ENCODE results near the gene KCTD11. TPM values are rescaled to one million over a fixed set of nuclear protein-coding genes. Genes with fewer than 3 reads are reported as not detected.

KCTD11 gene
- 1 to 10 TPM; 5.0 to 6.1 TPM for total RNA-seq

GRCh38 chr17:7351665-7352502 lies at the start of gene KCTD11:
Gene KCTD11 (plus strand): TSS chr17:7352162.
- intact Hi-C loops (cut with DNase I, micrococcal nuclease): loop anchor here (1.0 to 5.0 kb wide), 8 partner anchors 15 to 490 kb away; partner anchors contain the start of genes ACAP1 (in 1 of the 2), GPS2 (in 1 of the 2), NEURL4 (in 1 of the 2) and PLSCR3 (in 1 of the 2)
- Mint-ChIP-seq H3K27me3 (no peaks in the 10 kb centered on the region), H3K27ac (peak within 1 kb of the TSS; percentile 84), H3K4me1 (peaks cover 55% of the 10 kb centered on the region), H3K4me3 (peak within 1 kb of the TSS; percentile 79), H3K36me3 (ENCODE audit: low read depth) (peaks cover 35% of the 10 kb centered on the region), H3K9me3 (ENCODE audit: low read depth) (no peaks in the 10 kb centered on the region)
- peak; percentile 90 for DNase-seq
- POLR2A ChIA-PET: no interaction called here
- peak; percentile 58 for ATAC-seq
- CTCF ChIA-PET: interaction anchor here (0.6 to 3.8 kb wide), 3 partner anchors 15 to 232 kb away, joined by 3 to 18 read pairs (median 3); partner anchors contain the start of genes ACAP1, MPDU1 and TMEM256

GRCh38 chr17:7304179-7304578 lies 47.8 kb upstream of the KCTD11 start:
- Mint-ChIP-seq H3K27me3 (no peaks in the 10 kb centered on the region), H3K9me3 (ENCODE audit: low read depth) (no peaks in the 10 kb centered on the region), H3K27ac (no peak overlapping the region), H3K4me1 (peaks cover 10% of the 10 kb centered on the region), H3K36me3 (ENCODE audit: low read depth) (peaks cover 12% of the 10 kb centered on the region), H3K4me3 (no peak overlapping the region)
- POLR2A ChIA-PET: no interaction called here
- DNase-seq (no peak), ATAC-seq (no peak)
- CTCF ChIA-PET: interaction anchor here (0.6 to 1.3 kb wide), 2 partner anchors 249 to 285 kb away, joined by 3 to 4 read pairs; no protein-coding TSS in a partner anchor
- intact Hi-C loops (cut with DNase I, micrococcal nuclease): no loop called here

GRCh38 chr17:7306911-7307685 lies 44.9 kb upstream of the KCTD11 start, which contains the start of gene EIF5A:
Gene EIF5A (plus strand): TSS chr17:7307628. CDS start chr17:7309636, 2,008 bp downstream.
- Mint-ChIP-seq H3K9me3 (ENCODE audit: low read depth) (no peaks in the 10 kb centered on the region), H3K27me3 (no peaks in the 10 kb centered on the region), H3K4me3 (peak within 1 kb of the TSS; percentile 96), H3K4me1 (peaks cover 36% of the 10 kb centered on the region), H3K36me3 (ENCODE audit: low read depth) (peaks cover 39% of the 10 kb centered on the region), H3K27ac (peak within 1 kb of the TSS; percentile 100)
- peak; percentile 86 for ATAC-seq
- POLR2A ChIA-PET: no interaction called here
- CTCF ChIA-PET: no interaction called here
- intact Hi-C loops (cut with DNase I, micrococcal nuclease): loop anchor here (1.0 to 5.0 kb wide), 19 partner anchors 22 to 655 kb away; partner anchors contain the start of genes ELP5 (in 2 of the 2), NEURL4 (in 2 of the 2), POLR2A (in 2 of the 2) and C17orf100 (in 1 of the 2)
- DNase-seq: peak; percentile 100

- ATAC-seq (no peak), DNase-seq (peak; percentile 72)
- peaks cover 44% of the 10 kb centered on the region for H3K4me1 Mint-ChIP-seq
- peak overlapping the region; percentile 100 for H3K27ac Mint-ChIP-seq
- POLR2A ChIA-PET: interaction anchor here (0.6 to 1.9 kb wide), 2 partner anchors 22 to 379 kb away, joined by 3 to 9 read pairs; partner anchors contain the start of genes NEURL4 and TP53
- H3K9me3 Mint-ChIP-seq (ENCODE audit: low read depth): no peaks in the 10 kb centered on the region
- CTCF ChIA-PET: interaction anchor here (1.0 to 2.3 kb wide), 3 partner anchors 11 to 172 kb away, joined by 3 to 6 read pairs (median 4); partner anchors contain the start of gene ACAP1
- H3K27me3 Mint-ChIP-seq: no peaks in the 10 kb centered on the region
- intact Hi-C loops (cut with DNase I, micrococcal nuclease): loop anchor here (1.0 to 5.0 kb wide), 22 partner anchors 21 to 656 kb away; partner anchors contain the start of genes ELP5 (in 2 of the 2), NEURL4 (in 2 of the 2), PHF23 (in 2 of the 2) and POLR2A (in 2 of the 2)
- peaks cover 47% of the 10 kb centered on the region for H3K36me3 Mint-ChIP-seq (ENCODE audit: low read depth)
- peak overlapping the region; percentile 96 for H3K4me3 Mint-ChIP-seq
These were observed 44.0 kb upstream of the KCTD11 start for GRCh38 chr17:7307686-7308624.

- ATAC-seq (peak; percentile 52), DNase-seq (peak; percentile 87)
- ChIA-PET CTCF (interaction anchor here (1.0 to 2.3 kb wide), 4 partner anchors 12 to 172 kb away, joined by 3 to 7 read pairs (median 5); partner anchors contain the start of gene ACAP1), POLR2A (interaction anchor here (0.6 to 1.9 kb wide), 4 partner anchors 21 to 379 kb away, joined by 3 to 9 read pairs (median 3); partner anchors contain the start of genes NEURL4 and TP53)
- H3K36me3 Mint-ChIP-seq (ENCODE audit: low read depth): peaks cover 51% of the 10 kb centered on the region
- H3K9me3 Mint-ChIP-seq (ENCODE audit: low read depth): no peaks in the 10 kb centered on the region
- H3K4me1 Mint-ChIP-seq: peaks cover 53% of the 10 kb centered on the region
- H3K27ac Mint-ChIP-seq: peak overlapping the region; percentile 94
- peak overlapping the region; percentile 94 for H3K4me3 Mint-ChIP-seq
- intact Hi-C loops (cut with DNase I, micrococcal nuclease): loop anchor here (1.0 to 5.0 kb wide), 7 partner anchors 57 to 657 kb away; partner anchors contain the start of genes C17orf100 (in 1 of the 2), CNTROB (in 1 of the 2), CTDNEP1 (in 1 of the 2) and ELP5 (in 1 of the 2)
- H3K27me3 Mint-ChIP-seq: no peaks in the 10 kb centered on the region
These were observed 43.1 kb upstream of the KCTD11 start for GRCh38 chr17:7308625-7309433.

GRCh38 chr17:7309628-7310027 lies 42.3 kb upstream of the KCTD11 start:
- Mint-ChIP-seq H3K4me1 (peaks cover 59% of the 10 kb centered on the region), H3K27ac (peak overlapping the region; percentile 94), H3K4me3 (peak overlapping the region; percentile 94), H3K9me3 (ENCODE audit: low read depth) (no peaks in the 10 kb centered on the region), H3K27me3 (no peaks in the 10 kb centered on the region), H3K36me3 (ENCODE audit: low read depth) (peaks cover 51% of the 10 kb centered on the region)
- ChIA-PET CTCF (interaction anchor here (0.9 to 2.3 kb wide), 4 partner anchors 13 to 270 kb away, joined by 3 to 7 read pairs (median 4); partner anchors contain the start of gene CD68), POLR2A (interaction anchor here (0.6 to 1.9 kb wide), 2 partner anchors 20 to 265 kb away, joined by 3 to 9 read pairs; partner anchors contain the start of gene NEURL4)
- DNase-seq: no peak
- ATAC-seq: no peak
- intact Hi-C loops (cut with DNase I, micrococcal nuclease): loop anchor here (2.0 to 5.0 kb wide), 5 partner anchors 57 to 657 kb away; partner anchors contain the start of genes C17orf100 (in 1 of the 2), CTDNEP1 (in 1 of the 2), ELP5 (in 1 of the 2) and MED31 (in 1 of the 2)

GRCh38 chr17:7311110-7311705 lies 40.8 kb upstream of the KCTD11 start:
- H3K36me3 Mint-ChIP-seq (ENCODE audit: low read depth): peaks cover 56% of the 10 kb centered on the region
- intact Hi-C loops (cut with DNase I, micrococcal nuclease): no loop called here
- peak overlapping the region; percentile 94 for H3K27ac Mint-ChIP-seq
- ChIA-PET CTCF (interaction anchor here (0.8 kb wide), 1 partner anchor 14 kb away, joined by 3 read pairs; no protein-coding TSS in a partner anchor), POLR2A (no interaction called here)
- peak overlapping the region; percentile 94 for H3K4me3 Mint-ChIP-seq
- no peaks in the 10 kb centered on the region for H3K27me3 Mint-ChIP-seq
- H3K4me1 Mint-ChIP-seq: peaks cover 62% of the 10 kb centered on the region
- ATAC-seq (no peak), DNase-seq (no peak)
- no peaks in the 10 kb centered on the region for H3K9me3 Mint-ChIP-seq (ENCODE audit: low read depth)

- intact Hi-C loops (cut with DNase I, micrococcal nuclease): no loop called here
- Mint-ChIP-seq H3K4me3 (peak overlapping the region; percentile 11), H3K27ac (peak overlapping the region; percentile 84), H3K27me3 (no peaks in the 10 kb centered on the region), H3K4me1 (peaks cover 61% of the 10 kb centered on the region), H3K36me3 (ENCODE audit: low read depth) (peaks cover 57% of the 10 kb centered on the region), H3K9me3 (ENCODE audit: low read depth) (no peaks in the 10 kb centered on the region)
- ChIA-PET POLR2A (interaction anchor here (1.0 to 2.1 kb wide), 7 partner anchors 9 to 123 kb away, joined by 3 to 11 read pairs (median 3); partner anchors contain the start of genes ACAP1, NEURL4, SLC2A4 and TMEM102), CTCF (interaction anchor here (0.7 to 1.1 kb wide), 3 partner anchors 12 to 267 kb away, joined by 4 to 5 read pairs (median 4); no protein-coding TSS in a partner anchor)
- DNase-seq (no peak), ATAC-seq (no peak)
These were observed 39.4 kb upstream of the KCTD11 start for GRCh38 chr17:7312432-7313087.

Measured in activated CD4-positive, alpha-beta T cell treated with anti-CD3 and anti-CD28 coated beads for 36 hours (primary cell).